ENCODE results near the gene NUP210L. TPM values are rescaled to one million over a fixed set of nuclear protein-coding genes. Genes with fewer than 3 reads are reported as not detected.
"Not testable (repeated sequence)": the region's sequence is repeated elsewhere in the genome, so short reads cannot be mapped to it uniquely, and the experiment has no call there.

NUP210L gene
- total RNA-seq, 2 experiments from 2014 or later: 0.04 TPM; not detected in 1

DNA sequence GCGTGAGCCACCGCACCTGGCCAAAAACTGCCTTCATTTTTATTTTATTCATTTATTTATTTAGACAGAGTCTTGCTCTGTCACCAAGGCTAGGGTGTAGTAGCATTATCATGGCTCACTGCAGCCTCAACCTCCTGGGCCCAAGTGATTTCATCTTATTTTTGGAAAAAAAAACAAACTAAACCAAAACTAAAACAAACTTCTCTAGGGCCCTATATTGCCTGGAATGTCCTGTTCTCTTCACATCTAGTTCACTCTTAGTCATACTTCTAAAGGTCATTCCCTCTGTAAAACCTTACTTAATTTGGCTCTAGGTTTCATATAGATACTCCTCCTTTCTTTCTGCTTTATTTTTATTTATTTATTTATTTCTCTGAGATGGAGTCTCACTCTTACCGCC is 148.7 kb downstream of the NUP210L start:
- DNase-seq: no peak
- H3K9me3 Mint-ChIP-seq: no peaks in the 10 kb centered on the region
- no peaks in the 10 kb centered on the region for H3K4me1 Mint-ChIP-seq
- no peaks in the 10 kb centered on the region for H3K27me3 Mint-ChIP-seq
- H3K4me3 Mint-ChIP-seq: no peak overlapping the region
- no peaks in the 10 kb centered on the region for H3K36me3 Mint-ChIP-seq
- no peak overlapping the region for H3K27ac Mint-ChIP-seq

DNA sequence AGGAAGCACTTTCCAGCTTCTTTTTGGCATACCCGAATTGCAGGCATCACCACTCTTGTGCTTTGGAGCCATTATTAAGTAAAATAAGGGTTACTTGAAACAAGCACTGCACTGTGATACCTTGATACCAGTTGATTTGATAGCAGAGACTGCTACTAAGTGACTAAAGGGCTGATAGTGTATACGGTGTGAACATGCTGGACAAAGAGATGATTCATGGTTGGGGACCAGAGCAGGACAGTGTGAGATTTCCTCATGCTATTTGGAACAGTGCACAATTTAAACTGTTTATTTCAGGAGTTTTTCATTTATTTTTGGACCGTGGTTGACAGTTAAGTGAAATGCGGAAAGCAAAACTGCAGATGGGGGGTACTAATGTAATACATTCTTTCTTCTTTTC is 154.5 kb downstream of the NUP210L start:
- H3K36me3 Mint-ChIP-seq: peaks cover 11% of the 10 kb centered on the region
- H3K4me1 Mint-ChIP-seq: no peaks in the 10 kb centered on the region
- no peak overlapping the region for H3K4me3 Mint-ChIP-seq
- H3K9me3 Mint-ChIP-seq: peaks cover 2% of the 10 kb centered on the region
- no peak overlapping the region for H3K27ac Mint-ChIP-seq
- no peak for DNase-seq
- H3K27me3 Mint-ChIP-seq: no peaks in the 10 kb centered on the region

DNA sequence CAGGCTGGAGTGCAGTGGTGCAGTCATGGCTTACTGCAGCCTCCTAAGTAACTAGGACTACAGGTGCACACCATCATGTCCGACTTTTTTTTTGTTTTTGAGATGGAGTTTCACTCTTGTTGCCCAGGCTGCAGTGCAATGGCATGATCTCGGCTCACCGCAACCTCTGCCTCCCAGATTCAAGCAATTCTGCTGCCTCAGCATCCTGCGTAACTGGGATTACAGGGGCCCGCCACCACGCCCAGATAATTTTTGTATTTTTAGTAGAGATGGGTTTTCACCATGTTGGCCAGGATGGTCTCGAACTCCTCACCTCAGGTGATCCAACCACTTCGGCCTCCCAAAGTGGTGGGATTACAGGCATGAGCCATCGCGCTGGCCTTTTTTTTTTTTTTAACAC is 158.0 kb downstream of the NUP210L start:
- H3K27ac Mint-ChIP-seq, H3K4me3 Mint-ChIP-seq, H3K4me1 Mint-ChIP-seq: not testable (repeated sequence)

DNA sequence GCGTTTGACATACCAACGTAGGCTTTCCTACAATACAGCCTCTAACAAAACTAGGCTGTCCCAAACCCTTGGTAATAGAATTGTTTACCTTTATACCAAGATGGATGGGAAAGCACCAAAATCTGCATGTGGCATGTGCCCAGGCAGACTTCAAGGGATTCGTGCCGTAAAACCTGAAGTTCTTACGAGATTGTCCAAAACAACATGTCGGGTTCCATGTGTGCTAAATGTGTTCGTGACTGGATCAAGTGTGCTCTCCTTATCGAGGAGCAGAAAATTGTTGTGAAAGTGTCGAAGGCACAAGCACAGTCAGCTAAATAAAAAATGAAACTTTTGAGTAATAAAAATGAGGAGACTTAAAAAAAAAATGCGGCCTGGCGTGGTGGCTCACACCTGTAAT is 159.2 kb downstream of the NUP210L start:
- H3K4me3 Mint-ChIP-seq: no peak overlapping the region
- no peak for DNase-seq
- peaks cover 13% of the 10 kb centered on the region for H3K4me1 Mint-ChIP-seq
- H3K36me3 Mint-ChIP-seq: peaks cover 57% of the 10 kb centered on the region
- peak overlapping the region; percentile 19 for H3K27ac Mint-ChIP-seq
- H3K9me3 Mint-ChIP-seq: peaks cover 7% of the 10 kb centered on the region
- H3K27me3 Mint-ChIP-seq: peaks cover 2% of the 10 kb centered on the region

More for the DNA sequence above, 158.0 kb downstream of the NUP210L start:
- peaks cover 44% of the 10 kb centered on the region for H3K36me3 Mint-ChIP-seq
- not testable (repeated sequence) for H3K9me3 Mint-ChIP-seq, DNase-seq, H3K27me3 Mint-ChIP-seq

DNA sequence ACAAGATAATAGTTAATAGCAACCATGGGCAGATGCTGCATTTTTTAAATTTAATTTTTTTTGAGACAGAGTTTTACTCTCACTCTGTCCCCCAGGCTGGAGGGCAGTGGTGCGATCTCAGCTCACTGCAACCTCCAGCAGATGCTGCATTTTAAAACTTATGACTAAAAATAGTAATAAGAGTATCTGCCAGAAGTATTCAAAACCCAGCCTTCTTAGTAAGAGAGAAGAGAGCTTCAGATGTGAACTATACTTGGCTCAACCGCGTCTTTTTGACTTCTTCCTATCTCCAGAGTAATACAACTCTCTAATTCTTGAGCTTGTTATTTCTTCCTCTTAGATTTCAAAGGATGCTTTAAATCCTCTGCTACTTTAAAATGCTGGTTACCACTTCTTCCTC is 159.7 kb downstream of the NUP210L start:
- peaks cover 7% of the 10 kb centered on the region for H3K9me3 Mint-ChIP-seq
- H3K4me1 Mint-ChIP-seq: peaks cover 17% of the 10 kb centered on the region
- H3K27ac Mint-ChIP-seq: peak overlapping the region; percentile 19
- DNase-seq: no peak
- no peak overlapping the region for H3K4me3 Mint-ChIP-seq
- H3K36me3 Mint-ChIP-seq: peaks cover 59% of the 10 kb centered on the region
- peaks cover 4% of the 10 kb centered on the region for H3K27me3 Mint-ChIP-seq

DNA sequence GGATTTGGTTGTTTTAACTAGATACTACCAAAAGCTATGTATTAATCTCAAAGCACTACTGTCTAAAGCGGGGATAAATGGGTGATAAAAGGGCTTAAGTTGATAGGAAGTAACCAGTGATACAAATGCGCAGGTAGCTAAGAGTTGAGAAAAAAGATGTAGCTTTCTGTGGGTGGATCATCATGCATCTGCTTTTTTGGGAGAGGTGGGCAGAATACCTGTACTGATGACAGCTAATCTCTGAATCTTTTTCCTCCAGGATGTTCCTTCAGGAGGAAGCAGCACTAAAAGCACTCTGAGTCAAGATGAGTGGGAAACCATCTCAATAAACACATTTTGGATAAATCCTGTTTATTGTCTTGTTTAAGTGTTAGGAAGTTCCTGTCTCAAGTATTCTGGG is 163.1 kb downstream of the NUP210L start:
- Mint-ChIP-seq H3K27me3 (peaks cover 4% of the 10 kb centered on the region), H3K4me1 (peaks cover 27% of the 10 kb centered on the region), H3K36me3 (peaks cover 59% of the 10 kb centered on the region), H3K27ac (peak overlapping the region; percentile 99), H3K9me3 (peaks cover 7% of the 10 kb centered on the region), H3K4me3 (peak overlapping the region; percentile 97)
- DNase-seq: no peak

DNA sequence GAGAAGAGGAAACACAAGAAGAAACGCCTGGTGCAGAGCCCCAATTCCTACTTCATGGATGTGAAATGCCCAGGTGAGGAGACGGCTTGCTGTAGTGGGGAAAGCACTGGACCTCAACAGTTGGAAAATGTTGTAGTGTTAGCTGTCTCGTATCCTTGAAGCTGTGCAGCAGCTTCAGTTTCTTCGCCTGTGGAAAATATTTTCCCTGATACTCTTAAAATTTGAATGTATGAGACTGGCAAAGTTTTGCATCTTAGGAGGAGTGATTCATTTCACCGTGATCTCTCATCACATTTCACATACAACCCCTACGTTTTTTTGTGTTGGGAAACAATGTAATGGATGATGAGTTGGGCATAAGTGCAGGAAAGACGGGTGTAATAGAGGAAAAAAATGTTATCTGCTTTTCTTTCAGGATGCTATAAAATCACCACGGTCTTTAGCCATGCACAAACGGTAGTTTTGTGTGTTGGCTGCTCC is 163.7 kb downstream of the NUP210L start:
- H3K4me3 Mint-ChIP-seq: peak overlapping the region; percentile 97
- H3K27me3 Mint-ChIP-seq: peaks cover 4% of the 10 kb centered on the region
- H3K9me3 Mint-ChIP-seq: peaks cover 7% of the 10 kb centered on the region
- peaks cover 31% of the 10 kb centered on the region for H3K4me1 Mint-ChIP-seq
- peaks cover 55% of the 10 kb centered on the region for H3K36me3 Mint-ChIP-seq
- peak overlapping the region; percentile 99 for H3K27ac Mint-ChIP-seq
- DNase-seq: no peak

DNA sequence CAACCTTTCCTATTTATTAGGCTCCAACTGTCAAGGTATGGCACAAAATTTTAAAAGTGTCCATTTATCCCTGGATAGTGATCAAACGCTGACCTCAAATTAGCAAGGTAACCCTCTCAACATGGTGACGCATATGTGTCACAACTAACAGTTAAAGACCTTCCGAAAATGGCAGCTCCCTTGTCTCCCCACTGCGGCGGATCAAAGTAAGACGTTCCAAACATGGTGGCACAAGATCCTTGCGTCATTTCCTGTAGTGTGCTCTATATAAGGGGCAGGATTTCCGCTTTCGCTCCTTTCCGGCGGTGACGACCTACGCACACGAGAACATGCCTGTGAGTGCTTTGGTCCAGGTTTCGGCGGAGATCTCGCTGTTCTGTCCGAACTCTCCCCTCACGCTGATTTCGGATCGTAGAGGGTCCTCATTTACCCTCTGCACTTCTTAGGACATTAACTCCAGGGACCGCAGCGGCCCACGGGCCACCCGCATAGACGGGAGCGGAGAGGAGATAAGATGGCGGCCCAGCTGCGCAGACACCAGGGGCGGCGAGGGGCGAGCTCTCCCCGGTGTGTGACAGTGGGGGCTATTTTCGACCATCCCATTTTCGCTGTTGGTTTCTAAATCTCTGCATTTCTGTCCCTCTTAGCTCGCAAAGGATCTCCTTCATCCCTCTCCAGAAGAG is 164.3 kb downstream of the NUP210L start, which contains the start of gene RPS27:
Gene RPS27 (plus strand): TSS at position 295 of the 683 bp plus-strand sequence. CDS start 35 bp downstream, at position 330.
- Mint-ChIP-seq H3K27me3 (peaks cover 4% of the 10 kb centered on the region), H3K36me3 (peaks cover 50% of the 10 kb centered on the region), H3K4me1 (peaks cover 34% of the 10 kb centered on the region), H3K4me3 (peak within 1 kb of the TSS; percentile 97), H3K27ac (peak within 1 kb of the TSS; percentile 99), H3K9me3 (peaks cover 5% of the 10 kb centered on the region)
- DNase-seq: peak; percentile 85

DNA sequence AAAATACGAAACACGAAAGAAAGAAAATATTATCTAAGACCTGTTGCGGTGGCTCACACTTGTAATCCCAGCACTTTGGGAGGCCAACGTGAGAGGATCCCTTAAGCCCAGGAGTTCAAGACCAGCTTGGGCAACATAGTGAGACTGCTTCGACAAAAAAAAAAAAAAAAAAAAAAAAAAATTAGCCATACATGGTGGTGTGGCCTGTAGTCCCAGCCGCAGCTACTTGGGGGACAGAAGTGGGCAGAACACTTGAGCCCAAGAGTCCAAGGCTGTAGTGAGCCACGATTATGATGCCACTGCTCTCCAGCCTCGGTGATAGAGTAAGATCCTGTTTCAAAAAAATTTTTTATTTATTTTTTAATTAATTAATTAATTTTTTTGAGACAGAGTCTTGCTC is 167.3 kb downstream of the NUP210L start:
- peaks cover 44% of the 10 kb centered on the region for H3K4me1 Mint-ChIP-seq
- H3K27ac Mint-ChIP-seq: peak overlapping the region; percentile 88
- peaks cover 4% of the 10 kb centered on the region for H3K27me3 Mint-ChIP-seq
- peaks cover 26% of the 10 kb centered on the region for H3K36me3 Mint-ChIP-seq
- H3K4me3 Mint-ChIP-seq: no peak overlapping the region
- DNase-seq: no peak
- H3K9me3 Mint-ChIP-seq: peaks cover under 1% of the 10 kb centered on the region

DNA sequence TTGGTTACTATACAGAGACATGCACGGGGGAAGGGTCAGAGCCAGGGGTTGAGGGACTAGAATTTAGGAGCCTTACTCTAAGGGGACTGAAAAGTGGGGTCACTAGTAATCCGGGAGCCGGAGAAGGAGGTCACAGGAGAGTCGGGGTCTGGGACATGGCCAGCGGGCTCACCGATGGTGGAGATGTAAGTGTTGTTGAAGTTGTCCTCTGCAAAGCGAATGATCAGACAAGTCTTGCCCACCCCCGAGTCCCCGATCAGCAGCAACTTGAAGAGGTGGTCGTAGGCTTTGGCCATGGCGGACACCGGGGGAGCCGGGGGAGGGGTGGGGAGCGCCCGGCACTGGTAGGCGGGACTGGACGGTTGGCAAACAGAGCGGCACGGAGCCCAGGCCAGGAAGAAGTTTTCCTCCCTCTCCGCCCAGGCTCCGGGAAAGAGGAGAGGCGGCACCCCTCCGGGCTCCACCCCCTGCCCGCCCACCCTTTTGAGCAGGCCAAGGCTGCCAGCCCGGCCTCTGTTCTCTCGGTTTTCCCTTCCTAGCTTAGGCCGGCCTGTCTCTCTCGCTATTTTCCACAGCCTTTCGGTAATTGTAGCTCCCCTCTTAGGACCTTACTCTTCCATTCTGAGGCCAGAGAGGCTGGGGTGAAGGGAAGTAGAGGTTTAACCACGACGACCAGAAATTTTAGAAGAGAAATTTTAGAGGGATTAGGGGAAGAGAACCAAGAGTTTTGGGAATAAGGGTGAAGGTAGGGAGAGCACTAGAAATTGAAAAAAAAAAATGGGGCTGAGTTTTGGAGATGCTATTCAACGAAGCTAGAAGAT is 168.7 kb downstream of the NUP210L start, which contains the start of gene RAB13:
Gene RAB13 (minus strand): TSS at position 399 of the 821 bp plus-strand sequence. CDS start 103 bp downstream, at position 296.
- Mint-ChIP-seq H3K4me1 (peaks cover 34% of the 10 kb centered on the region), H3K36me3 (peaks cover 12% of the 10 kb centered on the region), H3K27ac (peak within 1 kb of the TSS; percentile 96), H3K27me3 (peaks cover 4% of the 10 kb centered on the region), H3K4me3 (peak within 1 kb of the TSS; percentile 92), H3K9me3 (no peaks in the 10 kb centered on the region)
- no peak for DNase-seq

DNA sequence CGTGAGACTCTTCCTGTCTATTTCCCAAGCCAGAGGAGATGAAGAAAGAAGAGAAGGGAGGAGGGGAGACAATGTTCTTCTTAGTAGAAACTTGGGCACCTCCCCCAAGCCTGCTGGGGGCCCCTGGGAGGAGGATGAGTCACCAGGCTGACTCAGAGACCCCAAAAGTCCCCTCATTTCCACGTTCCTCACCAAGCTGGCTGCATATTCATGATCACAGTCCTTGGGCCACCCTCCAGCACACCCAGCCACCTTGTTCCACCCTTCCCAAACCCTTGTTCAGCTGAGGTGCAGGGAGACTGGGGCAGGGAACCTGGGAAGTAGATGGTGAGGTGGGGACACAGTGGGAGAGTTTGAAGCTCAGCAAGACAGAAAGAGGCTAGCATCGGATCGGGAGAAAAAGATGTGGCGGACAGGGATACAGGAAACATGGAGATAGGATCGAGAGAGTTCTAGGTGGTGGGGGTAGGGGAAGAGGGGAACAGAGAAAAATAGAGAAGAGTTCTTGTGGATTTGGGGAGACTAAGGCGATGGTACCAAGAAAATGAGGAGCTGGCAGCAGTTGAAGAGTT is 169.4 kb downstream of the NUP210L start:
- Mint-ChIP-seq H3K4me1 (peaks cover 32% of the 10 kb centered on the region), H3K9me3 (no peaks in the 10 kb centered on the region), H3K27me3 (no peaks in the 10 kb centered on the region), H3K36me3 (peaks cover 4% of the 10 kb centered on the region), H3K4me3 (peak overlapping the region; percentile 92), H3K27ac (peak overlapping the region; percentile 96)
- peak; percentile 73 for DNase-seq

DNA sequence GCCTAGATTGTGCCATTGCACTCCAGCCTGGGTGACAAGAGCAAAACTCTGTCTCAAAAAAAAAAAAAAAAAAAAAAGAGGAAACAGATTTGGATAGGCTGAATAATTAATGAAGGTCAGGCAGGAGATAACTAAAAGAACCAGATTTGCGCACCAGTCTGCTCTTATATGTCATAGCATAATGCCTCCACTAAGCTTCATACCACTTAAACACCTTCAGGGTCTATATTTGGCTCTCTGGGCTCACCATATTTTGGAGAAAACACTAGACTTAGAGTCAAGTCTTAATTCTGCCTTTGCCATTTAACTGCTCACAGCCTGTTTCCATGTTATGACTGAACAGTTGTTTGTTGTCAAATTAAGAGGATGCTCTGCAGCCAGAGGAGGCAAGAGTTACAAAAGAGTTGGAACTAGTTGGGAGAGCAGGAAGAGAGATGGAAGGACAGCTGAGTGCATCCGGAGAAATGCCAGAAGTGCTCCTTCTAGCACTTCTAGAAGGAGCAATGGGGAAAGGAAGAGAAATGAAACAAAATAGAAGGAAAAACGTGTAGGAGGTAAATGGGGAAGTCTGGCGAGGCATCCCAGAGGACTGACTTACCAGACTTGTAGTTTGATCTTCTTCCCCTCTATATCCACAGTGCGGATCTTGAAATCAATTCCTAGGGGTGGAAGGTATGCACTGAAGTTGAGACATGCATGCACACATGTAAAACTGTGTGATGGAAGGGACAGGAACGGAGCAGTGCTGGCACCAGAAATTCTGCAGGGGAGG is 170.6 kb downstream of the NUP210L start:
- no peaks in the 10 kb centered on the region for H3K9me3 Mint-ChIP-seq
- no peak for DNase-seq
- peaks cover 6% of the 10 kb centered on the region for H3K36me3 Mint-ChIP-seq
- H3K27ac Mint-ChIP-seq: peak overlapping the region; percentile 65
- H3K4me1 Mint-ChIP-seq: peaks cover 26% of the 10 kb centered on the region
- peak overlapping the region; percentile 27 for H3K4me3 Mint-ChIP-seq
- no peaks in the 10 kb centered on the region for H3K27me3 Mint-ChIP-seq

DNA sequence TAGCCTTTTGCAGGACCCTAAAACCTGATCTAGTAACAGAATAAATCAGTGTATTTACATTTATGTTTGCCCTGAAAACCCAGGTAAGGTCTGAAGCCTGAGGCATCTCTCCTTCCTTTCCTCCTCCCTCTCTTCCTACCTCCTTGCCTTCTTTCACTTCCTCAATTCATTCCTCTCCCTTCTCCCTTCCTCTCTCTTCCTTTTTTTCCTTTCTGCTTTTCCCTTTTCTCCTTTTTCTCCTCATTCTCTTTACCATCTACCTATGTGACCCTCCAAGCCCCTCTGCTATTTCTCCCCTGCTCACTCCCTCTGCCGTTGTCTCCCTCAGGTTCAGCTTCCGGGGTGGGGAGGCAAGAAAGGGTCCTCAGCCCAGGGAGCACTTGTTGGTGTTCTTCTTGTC is 173.1 kb downstream of the NUP210L start:
- not testable (repeated sequence) for H3K27ac Mint-ChIP-seq, H3K9me3 Mint-ChIP-seq, H3K27me3 Mint-ChIP-seq, DNase-seq, H3K4me3 Mint-ChIP-seq
- Mint-ChIP-seq H3K4me1 (peaks cover 34% of the 10 kb centered on the region), H3K36me3 (peaks cover 14% of the 10 kb centered on the region)

DNA sequence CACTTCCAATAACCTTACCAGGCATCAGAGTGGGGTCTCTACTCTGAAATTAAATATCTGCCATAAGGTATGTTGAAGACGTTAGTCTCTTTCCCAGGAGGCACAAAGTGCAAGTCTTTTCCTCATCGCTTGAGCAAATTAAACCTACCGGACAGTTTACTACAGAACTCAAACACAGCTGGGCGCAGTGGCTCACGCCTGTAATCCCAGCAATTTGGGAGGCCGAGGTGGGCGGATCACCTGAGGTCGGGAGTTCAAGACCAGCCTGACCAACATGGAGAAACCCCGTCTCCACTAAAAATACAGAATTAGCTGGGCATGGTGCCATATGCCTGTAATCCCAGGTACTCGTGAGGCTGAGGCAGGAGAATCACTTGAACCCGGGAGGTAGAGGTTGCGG is 175.8 kb downstream of the NUP210L start:
- peak overlapping the region; percentile 18 for H3K27ac Mint-ChIP-seq
- peaks cover 31% of the 10 kb centered on the region for H3K4me1 Mint-ChIP-seq
- peak overlapping the region; percentile 98 for H3K4me3 Mint-ChIP-seq

More for the DNA sequence above, 175.8 kb downstream of the NUP210L start:
- not testable (repeated sequence) for DNase-seq, H3K27me3 Mint-ChIP-seq, H3K9me3 Mint-ChIP-seq
- H3K36me3 Mint-ChIP-seq: peaks cover 30% of the 10 kb centered on the region
